RWPE2 (cell line): ENCODE data around the gene TMUB1.

Experiments
- ATAC-seq: fragments of 200-7000 bp; cut with Tn5 transposase; 3 replicates; pipeline ENCODE4 v1.9.1; 2021; ENCODE audit warnings: low read depth
- DNase-seq: peaks from one replicate; pipeline ENCODE4 v3.0.0-alpha.2; 2020; ENCODE audit warnings: low spot score
- H3K27ac ChIP-seq: fragments of 450-650 bp; 2 replicates; pipeline ENCODE4 v1.5.1; 2017; ENCODE audit warnings: mild to moderate bottlenecking; ENCODE audit not compliant: poor library complexity, severe bottlenecking
- H3K27me3 ChIP-seq: fragments of 250-450 bp; sonication (Bioruptor Pico); 2 replicates; pipeline ENCODE4 v1.5.1; 2021; ENCODE audit warnings: mild to moderate bottlenecking, moderate library complexity; ENCODE audit not compliant: insufficient read depth, poor library complexity, severe bottlenecking
- H3K36me3 ChIP-seq: fragments of 250-450 bp; sonication (Bioruptor Pico); 2 replicates; pipeline ENCODE4 v1.5.1; 2020; ENCODE audit warnings: low read depth, mild to moderate bottlenecking, moderate library complexity
- H3K4me1 ChIP-seq: fragments of 250-450 bp; sonication (Bioruptor Pico); 2 replicates; pipeline ENCODE4 v1.5.1; 2021; ENCODE audit warnings: mild to moderate bottlenecking, moderate library complexity; ENCODE audit not compliant: insufficient read depth, poor library complexity, severe bottlenecking
- H3K4me3 ChIP-seq: fragments of 250-450 bp; sonication (Bioruptor Pico); 2 replicates; pipeline ENCODE4 v1.5.1; 2021; ENCODE audit warnings: mild to moderate bottlenecking, moderate library complexity; ENCODE audit not compliant: severe bottlenecking
- H3K9me3 ChIP-seq: fragments of 250-450 bp; sonication (Bioruptor Pico); 2 replicates; pipeline ENCODE4 v1.5.1; 2021; ENCODE audit warnings: mild to moderate bottlenecking, moderate library complexity; ENCODE audit not compliant: severe bottlenecking
- TF ChIP-seq, protein P1 (sequence below): fragments of 450-650 bp; IDR thresholded peaks from one replicate; pipeline ENCODE4 v1.5.1; 2017; ENCODE audit warnings: mild to moderate bottlenecking, moderate library complexity; ENCODE audit not compliant: poor library complexity, severe bottlenecking

Gene TMUB1

DNA sequence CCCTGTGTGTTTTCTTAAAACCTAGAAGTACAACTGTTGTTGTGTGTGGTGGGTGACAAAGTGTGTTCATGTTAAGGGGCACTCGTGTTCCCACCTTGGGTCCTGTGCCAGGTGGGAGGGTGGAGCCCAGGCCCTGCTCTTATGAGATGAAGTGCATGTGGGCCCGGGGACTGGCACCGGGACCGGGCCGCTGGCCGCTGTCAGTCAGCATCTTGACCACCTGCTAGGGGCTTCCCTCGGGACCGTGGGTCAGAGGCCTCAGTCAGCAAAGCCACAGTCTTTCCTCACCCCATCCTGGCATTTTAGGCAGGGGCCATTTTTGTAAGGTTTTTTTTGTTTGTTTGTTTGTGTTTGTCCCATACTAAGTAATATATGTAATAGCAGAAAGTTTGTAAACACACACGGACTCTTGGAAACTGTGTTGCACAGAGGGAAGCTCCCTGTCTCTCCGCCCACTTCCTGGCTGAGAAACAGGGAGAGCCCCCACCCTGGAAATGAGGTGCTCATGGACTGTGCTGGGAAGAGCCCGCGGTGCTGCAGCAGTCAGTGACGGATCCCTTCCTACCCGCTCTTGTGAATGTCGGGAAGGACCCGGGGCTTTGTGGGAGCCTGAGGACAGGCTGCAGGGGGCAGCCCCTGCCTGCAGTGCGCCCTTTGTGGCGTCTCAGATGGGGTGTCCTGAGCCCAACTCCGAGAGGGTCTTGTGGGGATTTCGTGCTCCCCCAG lies 16.4 kb upstream of the TMUB1 start:
- Histone ChIP-seq H3K36me3 (peaks cover 8% of the 10 kb centered on the region), H3K4me1 (no peaks in the 10 kb centered on the region), H3K4me3 (no peak overlapping the region), H3K27me3 (no peaks in the 10 kb centered on the region), H3K9me3 (no peaks in the 10 kb centered on the region), H3K27ac (no peak overlapping the region)
- no peak for ATAC-seq
- TF ChIP-seq, protein P1, sequence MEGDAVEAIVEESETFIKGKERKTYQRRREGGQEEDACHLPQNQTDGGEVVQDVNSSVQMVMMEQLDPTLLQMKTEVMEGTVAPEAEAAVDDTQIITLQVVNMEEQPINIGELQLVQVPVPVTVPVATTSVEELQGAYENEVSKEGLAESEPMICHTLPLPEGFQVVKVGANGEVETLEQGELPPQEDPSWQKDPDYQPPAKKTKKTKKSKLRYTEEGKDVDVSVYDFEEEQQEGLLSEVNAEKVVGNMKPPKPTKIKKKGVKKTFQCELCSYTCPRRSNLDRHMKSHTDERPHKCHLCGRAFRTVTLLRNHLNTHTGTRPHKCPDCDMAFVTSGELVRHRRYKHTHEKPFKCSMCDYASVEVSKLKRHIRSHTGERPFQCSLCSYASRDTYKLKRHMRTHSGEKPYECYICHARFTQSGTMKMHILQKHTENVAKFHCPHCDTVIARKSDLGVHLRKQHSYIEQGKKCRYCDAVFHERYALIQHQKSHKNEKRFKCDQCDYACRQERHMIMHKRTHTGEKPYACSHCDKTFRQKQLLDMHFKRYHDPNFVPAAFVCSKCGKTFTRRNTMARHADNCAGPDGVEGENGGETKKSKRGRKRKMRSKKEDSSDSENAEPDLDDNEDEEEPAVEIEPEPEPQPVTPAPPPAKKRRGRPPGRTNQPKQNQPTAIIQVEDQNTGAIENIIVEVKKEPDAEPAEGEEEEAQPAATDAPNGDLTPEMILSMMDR = no peak
- no peak for DNase-seq

DNA sequence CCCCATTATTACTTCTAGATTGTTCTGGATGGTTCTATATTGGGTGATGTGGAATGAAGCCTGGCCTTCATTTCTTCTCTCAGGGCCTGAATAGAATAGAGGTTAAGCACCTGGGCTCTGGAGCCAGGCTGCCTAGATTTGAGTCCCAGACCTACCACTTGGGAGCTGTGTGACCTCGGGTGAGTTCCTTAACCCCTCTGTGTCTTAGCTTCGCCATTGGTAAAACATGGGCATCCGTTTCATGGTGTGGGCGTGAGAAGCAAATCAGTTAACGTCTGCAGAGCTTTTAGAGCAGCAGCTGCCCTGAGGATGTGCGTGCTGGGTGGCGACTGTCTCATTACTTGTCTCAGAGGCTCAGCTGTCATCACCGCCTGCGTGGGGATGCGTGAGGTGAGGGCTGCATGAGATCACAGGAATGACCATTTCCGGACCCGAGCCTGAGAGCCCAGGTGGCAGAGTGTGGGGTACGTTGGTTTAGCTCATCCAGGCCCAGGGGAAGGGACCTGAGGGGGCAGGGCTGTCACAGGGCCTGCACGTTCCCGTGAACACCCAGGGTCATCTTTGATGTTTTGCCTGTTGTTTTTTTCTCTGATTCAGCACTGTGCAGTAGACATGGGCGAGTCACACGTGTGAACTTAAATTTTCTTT lies 12.7 kb upstream of the TMUB1 start:
- Histone ChIP-seq H3K4me3 (no peak overlapping the region), H3K4me1 (no peaks in the 10 kb centered on the region), H3K27ac (no peak overlapping the region), H3K36me3 (peaks cover 36% of the 10 kb centered on the region), H3K9me3 (no peaks in the 10 kb centered on the region), H3K27me3 (no peaks in the 10 kb centered on the region)
- TF ChIP-seq, protein P1 = no peak
- no peak for DNase-seq
- ATAC-seq = no peak

DNA sequence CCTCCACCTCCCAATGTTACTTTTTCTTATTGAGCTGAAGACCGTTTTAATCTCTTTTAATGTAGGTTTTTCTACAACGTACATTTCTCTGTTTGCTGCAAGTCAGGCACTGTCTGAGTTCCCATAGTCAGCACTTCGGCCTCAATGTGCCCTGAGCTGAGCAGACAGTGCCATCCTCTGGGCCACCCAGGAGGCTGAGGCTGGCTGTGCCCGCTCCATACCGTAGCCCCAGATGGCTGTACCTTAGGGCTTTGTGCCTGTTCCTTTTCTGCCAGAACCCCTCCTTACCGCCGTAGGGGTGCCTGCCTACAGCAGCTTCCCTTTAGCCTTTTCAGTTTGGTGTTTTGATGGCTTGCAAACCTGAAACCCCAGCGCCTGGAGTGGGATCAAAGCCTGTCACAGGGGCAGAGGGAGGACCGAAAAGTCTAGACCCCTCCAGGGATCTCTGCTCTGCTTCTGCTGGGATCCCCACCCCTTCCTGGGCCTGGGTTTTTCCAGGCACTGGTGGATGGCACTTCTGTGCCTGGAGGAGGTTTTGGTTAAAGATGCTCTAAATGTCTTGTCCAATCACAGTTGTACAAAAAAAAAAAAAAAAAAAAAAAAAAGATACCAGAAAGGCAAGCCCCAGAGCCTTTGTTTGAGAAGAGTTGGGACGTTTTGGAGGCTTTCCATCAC lies 12.0 kb upstream of the TMUB1 start:
- TF ChIP-seq, protein P1 = no peak
- no peaks in the 10 kb centered on the region for H3K9me3 ChIP-seq
- H3K36me3 ChIP-seq = peaks cover 39% of the 10 kb centered on the region
- no peak overlapping the region for H3K4me3 ChIP-seq
- no peaks in the 10 kb centered on the region for H3K27me3 ChIP-seq
- 0 out of 3 replicates have a peak, but pooled peaks have one; percentile 12 for ATAC-seq
- H3K4me1 ChIP-seq = no peaks in the 10 kb centered on the region
- no peak overlapping the region for H3K27ac ChIP-seq
- DNase-seq = no peak

DNA sequence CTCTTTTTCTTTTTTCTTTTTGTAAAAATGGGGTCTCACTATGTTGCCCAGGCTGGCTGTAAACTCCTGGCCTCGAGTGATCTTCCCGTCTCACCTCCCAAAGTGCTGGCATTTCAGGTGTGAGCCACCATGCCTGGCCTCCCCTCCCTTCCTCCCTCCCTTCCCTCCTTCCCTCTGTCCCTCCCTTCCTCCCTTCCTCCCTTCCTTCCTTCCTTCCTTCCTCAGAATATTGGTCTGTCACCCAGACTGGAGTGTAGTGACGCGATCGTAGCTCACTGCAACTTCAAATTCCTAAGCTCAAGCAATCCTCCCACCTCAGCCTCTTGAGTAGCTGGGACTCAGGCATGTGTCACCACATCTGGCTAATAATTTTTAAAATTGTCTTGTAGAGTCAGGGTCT lies 11.4 kb upstream of the TMUB1 start:
- H3K4me1 ChIP-seq = no peaks in the 10 kb centered on the region
- ATAC-seq (no peak), DNase-seq (no peak)
- H3K36me3 ChIP-seq = peaks cover 39% of the 10 kb centered on the region
- TF ChIP-seq, protein P1 = no peak
- no peaks in the 10 kb centered on the region for H3K27me3 ChIP-seq
- no peak overlapping the region for H3K27ac ChIP-seq
- no peaks in the 10 kb centered on the region for H3K9me3 ChIP-seq
- H3K4me3 ChIP-seq = no peak overlapping the region
